Fibroblast of skin of left quadriceps (primary cell): ENCODE results near the gene PSMG2.

Source experiments
- DNase-seq, 2 experiments: peaks; one replicate each; pipeline ENCODE4 v3.0.0-alpha.2; 2013; ENCODE audit warnings: low read depth in 2 of 2

PSMG2 gene, protein sequence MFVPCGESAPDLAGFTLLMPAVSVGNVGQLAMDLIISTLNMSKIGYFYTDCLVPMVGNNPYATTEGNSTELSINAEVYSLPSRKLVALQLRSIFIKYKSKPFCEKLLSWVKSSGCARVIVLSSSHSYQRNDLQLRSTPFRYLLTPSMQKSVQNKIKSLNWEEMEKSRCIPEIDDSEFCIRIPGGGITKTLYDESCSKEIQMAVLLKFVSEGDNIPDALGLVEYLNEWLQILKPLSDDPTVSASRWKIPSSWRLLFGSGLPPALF

DNA sequence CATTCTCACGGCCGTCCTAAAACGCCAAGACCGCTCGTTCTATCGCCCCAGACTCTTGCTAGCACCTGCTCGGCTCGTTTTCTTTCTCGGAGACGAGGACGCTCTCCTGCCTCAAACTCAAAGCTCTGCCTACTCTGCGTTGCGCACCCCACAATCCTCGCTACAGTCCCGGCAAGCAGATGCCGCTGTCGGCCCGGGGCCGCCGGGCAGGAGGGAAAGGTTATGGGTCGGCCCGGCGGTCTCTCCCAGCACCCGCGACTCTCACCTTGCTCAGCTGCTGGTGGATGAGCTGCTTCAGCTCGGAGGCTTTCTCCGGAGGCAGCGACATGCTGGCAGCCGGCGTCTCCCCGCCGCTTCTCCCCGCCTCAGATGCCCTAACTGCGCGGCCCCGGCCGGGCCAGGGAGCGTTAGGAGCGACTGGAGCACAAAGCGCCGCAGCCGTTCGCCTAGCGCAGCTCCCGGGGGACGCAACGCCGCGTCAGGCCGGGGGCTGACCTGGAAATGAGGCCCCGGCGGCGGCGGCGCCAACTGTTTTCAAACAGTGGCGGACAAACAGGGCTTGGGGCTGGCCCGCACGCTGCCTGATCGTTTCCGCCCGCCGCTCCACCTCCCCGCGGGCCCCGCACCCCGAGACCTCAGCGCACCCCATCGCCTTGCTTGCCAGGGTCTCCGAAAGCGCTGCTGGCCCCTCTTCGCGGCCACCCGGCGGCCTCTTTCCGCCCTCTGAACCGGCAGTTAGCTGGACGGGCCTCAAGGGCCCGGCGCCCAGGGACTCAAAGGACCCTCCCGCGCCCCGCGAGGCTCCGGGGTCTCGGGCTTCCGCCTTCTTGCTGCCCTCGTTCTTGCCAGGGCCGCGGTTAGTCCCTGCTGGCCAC, at the start of gene PSMG2, which contains the start of gene CEP76:
TSS of gene PSMG2 (plus strand) at position 822 of the 875 bp plus-strand sequence. CDS start 66 bp downstream, outside the sequence.
TSS of gene CEP76 (minus strand) at position 503 of the 875 bp plus-strand sequence. CDS start at position 328, 175 bp downstream.
- peak; percentile 75 to 77 for DNase-seq

- no peak for DNase-seq
Measured at GRCh38 chr18:12654971-12655370, 47.9 kb upstream of the PSMG2 start.

GRCh38 chr18:12656605-12656937, 46.3 kb upstream of the PSMG2 start:
- DNase-seq = no peak

DNA sequence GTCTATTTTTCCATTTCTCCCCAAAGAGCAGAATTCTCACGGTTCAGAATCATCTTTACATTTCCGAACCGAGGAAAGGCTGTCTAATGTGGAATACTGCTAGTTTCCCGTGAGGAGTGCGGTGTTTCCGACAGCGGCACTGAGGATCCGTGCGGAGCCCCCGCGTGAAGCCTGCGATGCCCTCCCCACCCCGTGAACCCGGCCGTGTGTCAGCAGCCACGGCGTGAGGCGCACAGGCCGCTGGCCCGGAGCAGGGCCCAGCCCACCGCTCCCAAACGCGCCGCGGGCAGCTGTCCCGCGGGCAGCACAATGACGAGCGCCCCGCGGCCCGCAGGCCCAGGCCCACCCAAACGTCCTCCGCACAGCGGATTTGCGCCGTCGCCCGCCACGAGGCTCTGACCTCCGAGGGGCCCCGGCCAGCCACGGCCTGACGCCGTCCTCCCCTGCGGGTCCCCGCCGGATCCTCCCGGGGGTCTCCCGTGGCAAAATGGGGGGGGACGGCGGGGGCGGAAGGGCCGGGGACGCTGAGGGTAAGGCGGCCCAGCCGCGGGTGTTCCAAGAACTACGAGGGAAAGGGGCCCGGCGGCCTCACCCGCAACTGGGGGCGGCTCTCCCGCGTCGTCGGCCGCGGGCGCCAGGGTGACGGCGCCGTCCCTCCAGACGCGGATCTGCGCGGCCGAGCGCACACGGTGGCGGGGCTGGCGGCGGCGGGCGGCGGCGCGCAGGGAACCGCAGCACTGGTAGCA, 45.7 kb upstream of the PSMG2 start:
- DNase-seq = no peak

GRCh38 chr18:12657684-12658425, 45.0 kb upstream of the PSMG2 start, which contains the start of gene SPIRE1:
SPIRE1 (minus strand) TSS chr18:12658107; CDS start chr18:12657866, 241 bp downstream.
- DNase-seq = no peak

DNA sequence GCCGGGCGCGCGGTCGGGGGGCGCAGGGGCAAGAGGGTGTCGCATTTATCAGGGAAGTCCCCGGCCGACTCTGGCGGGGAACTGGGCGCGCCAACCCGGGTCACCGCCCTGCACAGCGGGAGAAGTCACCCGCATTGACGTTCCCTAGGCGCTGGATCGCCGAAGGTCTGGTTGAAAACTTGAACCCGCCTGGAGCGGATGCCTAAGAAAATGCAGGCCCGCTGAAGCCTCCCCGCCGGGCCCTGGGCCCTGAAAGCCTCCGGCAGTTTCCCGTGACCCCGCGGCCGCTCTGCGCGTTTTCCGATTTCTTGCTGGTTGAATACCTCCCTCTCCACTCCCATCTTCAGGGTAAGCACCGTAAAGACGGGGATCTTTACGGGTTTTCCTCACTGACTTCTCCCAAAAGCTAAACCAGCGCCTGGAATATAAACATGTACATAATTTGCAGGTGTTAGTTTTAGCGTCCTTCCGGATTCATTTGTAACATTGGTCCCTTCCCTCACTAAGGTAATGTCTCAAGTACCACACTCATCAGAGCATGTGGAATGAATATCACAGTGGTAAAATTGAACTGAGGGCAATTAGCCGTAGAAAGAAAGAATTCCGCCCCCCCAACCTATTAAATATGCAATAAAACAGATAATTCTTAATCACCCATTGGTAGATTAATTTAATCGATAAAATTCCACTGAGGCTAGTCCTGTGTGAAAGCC, 44.3 kb upstream of the PSMG2 start:
- DNase-seq = no peak

DNA sequence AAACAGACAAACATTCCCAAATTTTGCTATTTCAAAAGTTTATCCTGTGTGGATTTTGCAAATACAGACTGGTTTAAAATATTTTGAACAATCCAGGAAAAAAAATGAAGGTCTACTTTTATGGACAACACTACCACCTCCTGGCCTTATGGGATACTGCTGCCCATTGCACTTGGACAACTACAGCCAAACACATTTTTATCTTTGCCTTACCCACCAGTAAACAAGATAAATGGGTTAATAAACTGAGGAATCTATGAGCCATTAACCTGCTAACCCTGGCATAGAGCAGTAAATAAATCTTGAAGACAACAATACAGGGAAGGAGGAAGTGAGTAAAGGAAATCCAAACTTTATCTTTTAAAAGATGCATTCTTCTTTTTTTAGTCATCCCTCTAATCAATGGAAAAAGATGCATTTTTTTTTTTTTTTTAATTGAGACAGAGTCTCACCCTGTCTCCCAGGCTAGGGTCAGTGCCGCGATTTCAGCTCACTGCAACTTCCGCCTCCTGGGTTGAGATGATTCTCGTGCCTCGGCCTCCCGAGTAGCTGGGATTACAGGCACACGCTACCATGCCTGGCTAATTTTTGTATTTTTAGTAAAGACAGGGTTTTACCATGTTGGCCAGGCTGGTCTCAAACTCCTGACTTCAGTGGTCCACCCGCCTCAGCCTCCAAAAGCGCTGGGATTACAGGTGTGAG, 42.8 kb upstream of the PSMG2 start:
- peak in 1 of 2 experiments; percentile 47 for DNase-seq

DNA sequence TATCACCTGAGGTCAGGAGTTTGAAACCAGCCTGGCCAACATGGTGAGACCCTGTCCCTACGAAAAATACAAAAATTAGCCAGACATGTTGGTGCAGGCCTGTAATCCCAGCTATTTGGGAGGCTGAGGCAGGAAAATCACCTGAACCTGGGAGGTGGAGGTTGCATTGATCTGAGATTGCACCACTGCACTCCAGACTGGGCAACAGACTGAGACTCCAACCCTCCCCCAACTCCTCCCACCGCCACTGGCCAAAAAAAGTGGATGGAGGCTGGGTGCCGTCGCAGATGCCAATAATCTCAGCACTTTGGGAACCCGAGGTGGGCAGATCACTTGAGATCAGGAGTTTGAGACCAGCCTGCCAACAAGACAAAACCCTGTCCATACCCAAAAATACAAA, 34.8 kb upstream of the PSMG2 start:
- no peak for DNase-seq

- peak in 1 of 2 experiments; percentile 40 for DNase-seq
Measured at GRCh38 chr18:12679183-12679786, 23.6 kb upstream of the PSMG2 start.

- no peak for DNase-seq
Measured at GRCh38 chr18:12686100-12686499, 16.7 kb upstream of the PSMG2 start.

DNA sequence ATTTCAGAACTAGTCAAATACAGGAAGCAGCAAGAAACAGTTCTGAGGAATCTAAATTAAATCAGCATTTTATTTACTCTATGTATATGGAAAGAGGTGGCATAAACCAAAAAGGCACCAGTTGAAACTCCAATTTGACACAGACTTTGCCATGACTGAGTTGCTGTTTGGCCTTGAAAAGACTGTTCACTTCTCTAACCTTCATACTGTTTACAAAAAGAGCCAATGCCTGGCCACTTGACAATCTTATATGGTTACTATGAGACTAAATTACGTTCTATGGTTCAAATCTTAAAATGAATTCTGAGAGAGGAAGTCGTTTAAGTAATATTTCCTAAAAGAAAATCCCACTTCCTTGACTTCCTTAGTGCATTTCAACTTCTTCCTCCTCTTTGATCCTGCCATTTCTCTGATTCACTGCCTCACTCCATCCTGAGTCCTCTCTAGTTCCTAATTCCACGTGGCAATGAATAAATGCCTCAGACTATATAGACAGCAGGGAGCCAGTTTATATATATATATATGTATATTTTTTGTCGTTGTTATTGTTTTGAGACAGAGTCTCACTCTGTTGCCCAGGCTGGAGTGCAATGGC, 13.5 kb upstream of the PSMG2 start:
- no peak for DNase-seq

GRCh38 chr18:12692206-12692605, 10.6 kb upstream of the PSMG2 start:
- DNase-seq = no peak

GRCh38 chr18:12694032-12694431, 8.8 kb upstream of the PSMG2 start:
- no peak for DNase-seq

DNA sequence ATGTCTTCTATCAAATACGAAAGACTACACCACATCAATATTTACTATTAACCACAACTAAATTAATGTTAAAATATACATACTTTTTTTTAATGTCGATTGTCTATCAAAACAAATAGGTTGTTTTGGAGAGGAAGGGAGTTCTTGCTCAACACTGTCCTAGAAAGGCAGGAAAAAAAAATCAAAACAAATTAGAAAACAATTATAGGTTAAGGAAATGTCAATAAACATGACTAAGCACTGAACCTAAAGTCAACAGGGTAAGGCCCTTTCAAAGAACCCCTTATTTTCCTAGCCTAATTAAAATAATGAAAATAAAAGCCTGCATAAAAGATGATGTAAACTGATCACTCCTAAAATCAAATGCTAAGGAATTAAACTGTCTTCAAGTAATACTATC, 3.1 kb upstream of the PSMG2 start:
- DNase-seq = no peak

GRCh38 chr18:12701161-12701560, 1.7 kb upstream of the PSMG2 start:
- DNase-seq = no peak

DNA sequence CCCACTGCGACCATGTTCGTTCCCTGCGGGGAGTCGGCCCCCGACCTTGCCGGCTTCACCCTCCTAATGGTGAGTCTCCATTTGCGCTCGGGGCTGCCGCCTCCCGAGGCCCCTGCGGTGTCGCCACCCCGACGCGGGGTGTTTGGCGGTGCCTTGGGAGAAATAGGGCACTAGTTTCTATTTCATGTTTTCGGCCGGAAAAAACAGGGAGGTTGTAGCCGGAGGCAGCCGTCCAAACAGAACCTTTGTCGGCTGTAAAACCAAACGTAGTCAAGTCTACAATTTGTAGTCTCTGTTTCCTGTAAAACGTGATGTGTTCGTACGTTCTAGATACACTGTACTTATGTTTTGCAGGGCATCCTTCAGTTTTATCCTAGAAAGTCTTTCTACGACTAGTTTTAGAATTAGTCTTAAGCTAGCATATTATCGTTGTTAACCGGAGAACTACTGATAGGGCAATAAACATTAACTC, 290 bp downstream of the PSMG2 start:
- no peak for DNase-seq

DNA sequence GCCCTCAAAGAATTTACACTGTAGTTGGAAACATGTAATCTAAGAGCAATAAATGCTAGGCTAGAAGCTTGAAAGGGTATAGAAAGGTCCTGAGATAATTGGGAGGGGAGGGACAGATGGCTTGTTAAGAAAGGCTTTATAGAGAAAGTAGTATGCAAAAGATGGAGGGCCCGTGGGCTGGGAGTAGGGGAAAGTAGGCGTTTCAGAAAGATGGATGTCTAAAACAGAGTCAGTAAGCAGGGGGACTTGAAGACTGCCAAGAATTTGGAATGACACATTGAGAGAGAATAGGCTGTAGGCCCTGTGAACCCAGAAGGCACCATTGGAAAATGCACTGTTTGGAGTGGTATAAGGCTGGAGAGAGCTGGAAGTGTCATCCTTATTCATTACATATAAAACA, 822 bp downstream of the PSMG2 start:
- peak in 1 of 2 experiments; percentile 0 for DNase-seq

GRCh38 chr18:12711446-12711845, 8.6 kb downstream of the PSMG2 start:
- DNase-seq = no peak
